Ovary (tissue), 9 donors: ENCODE measurements around the gene GRK6. TPM values are rescaled to one million over a fixed set of nuclear protein-coding genes. Genes with fewer than 3 reads are reported as not detected.

Experiments used
- DNase-seq, 5 donors: peaks; one replicate each; pipeline ENCODE4 v3.0.0-alpha.2; 2019 to 2020
- H3K27ac ChIP-seq, 2 donors: fragments of 200-600 bp; one replicate each; pipeline versions ENCODE4 v1.5.1 to v1.8.0; 2019 to 2022
- H3K27me3 ChIP-seq: fragments of 200-600 bp; one replicate; pipeline ENCODE4 v1.8.0; 2022
- H3K36me3 ChIP-seq: fragments of 200-600 bp; sonication (generic); one replicate; pipeline ENCODE4 v1.5.1; 2019
- H3K4me1 ChIP-seq: one replicate; pipeline ENCODE4 v1.8.1; 2013; ENCODE audit warnings: mild to moderate bottlenecking, moderate library complexity; ENCODE audit not compliant: insufficient read depth
- H3K4me3 ChIP-seq: fragments of 200-600 bp; sonication (generic); one replicate; pipeline ENCODE4 v1.5.1; 2017
- H3K9me3 ChIP-seq, 2 donors: fragments of 200-600 bp in 1 of 2; sonication (generic) in 1 of 2; one replicate each; pipeline versions ENCODE4 v1.5.1 to v1.8.1; 2013 to 2019; ENCODE audit warnings: mild to moderate bottlenecking in 1 of 2, moderate library complexity in 1 of 2
- EP300 ChIP-seq: sonication (generic); formaldehyde crosslinking; IDR thresholded peaks from one replicate; pipeline ENCODE4 v1.6.1; 2017; ENCODE audit warnings: antibody characterized with exemption
- POLR2A ChIP-seq: fragments of 450-650 bp; IDR thresholded peaks from one replicate; pipeline ENCODE4 v1.6.1; 2017; ENCODE audit warnings: antibody characterized with exemption, mild to moderate bottlenecking, moderate library complexity
- WGBS, 3 donors: extraction: QIAGEN DNeasy Blood & Tissue Kit in 1 of 3; methylation state at CpG; one replicate each; pipeline versions ENCODE4 v1.1.5 to v1.1.7; 2013 to 2017; 5-methylcytosine and 5-hydroxymethylcytosine counted together
- intact Hi-C, 4 donors: fragments of 100-400 bp; cut with DNase I; formaldehyde crosslinking; loops; one replicate each; pipeline versions ENCODE4 v1.11.0 to v1.15.1; 2022 to 2023
- polyA plus RNA-seq, 2 donors: library from polyadenylated mRNA; stranded (reverse); fragments of 200-250 nt in 1 of 2; fragments of 350-450 nt in 1 of 2; fragmentation: Illumina TruSeq in 1 of 2; extraction: RNeasy Lipid Tissue Mini Kit (QIAGEN cat#74804) in 1 of 2; gene quantifications; one replicate each; pipeline ENCODE4 v1.2.3, GENCODE V29; 2013 to 2014
- total RNA-seq, 7 donors: library from RNA; depleted of rRNA in 2 of 7; stranded (reverse); fragments of >200 nt in 2 of 7; fragmentation: NEBNext Ultra II Directional in 3 of 7; extraction: Animal tissue kit (Norgen Biotek cat#: 25700) in 3 of 7; gene quantifications; one replicate each; pipeline versions ENCODE4 v1.1.0 to v1.2.4, GENCODE V29; 2016 to 2023
- TF ChIP-seq, protein P1 (sequence below), 3 donors: fragments of 450-650 bp in 2 of 3; fragments of 200-600 bp in 1 of 3; IDR thresholded peaks; one replicate each; pipeline versions ENCODE4 v1.5.1 to v1.8.0; 2016 to 2022; ENCODE audit warnings: antibody characterized with exemption in 3 of 3, mild to moderate bottlenecking in 1 of 3
- donor health status: DM: no; HTN: no; CAD: no; lungs with moderate emphysema.
- donor health status: DM: no; HTN: no; CAD: no.
- donor health status: Bipolar disorder and iron deficiency.
- donor health status: DM: yes; HTN: yes; CAD: no.
- donor health status: DM: no; HTN: no; CAD: no.
- donor health status: DM: yes; HTN: yes; CAD: no.

The GRK6 gene
- total and polyA plus RNA-seq, 9 donors = 5.9 to 30.3 (median 18.6) TPM

GRCh38 chr5:177443144-177443983 is 16.9 kb downstream of the GRK6 start:
- H3K27me3 ChIP-seq = no peaks in the 10 kb centered on the region
- DNase-seq = no peak
- 74 to 79% (median 77%) methylated on average over 15 of the region's 15 CpGs for WGBS, 3 donors
- H3K36me3 ChIP-seq = no peaks in the 10 kb centered on the region
- TF ChIP-seq EP300 (no peak), POLR2A (no peak)
- TF ChIP-seq, protein P1, sequence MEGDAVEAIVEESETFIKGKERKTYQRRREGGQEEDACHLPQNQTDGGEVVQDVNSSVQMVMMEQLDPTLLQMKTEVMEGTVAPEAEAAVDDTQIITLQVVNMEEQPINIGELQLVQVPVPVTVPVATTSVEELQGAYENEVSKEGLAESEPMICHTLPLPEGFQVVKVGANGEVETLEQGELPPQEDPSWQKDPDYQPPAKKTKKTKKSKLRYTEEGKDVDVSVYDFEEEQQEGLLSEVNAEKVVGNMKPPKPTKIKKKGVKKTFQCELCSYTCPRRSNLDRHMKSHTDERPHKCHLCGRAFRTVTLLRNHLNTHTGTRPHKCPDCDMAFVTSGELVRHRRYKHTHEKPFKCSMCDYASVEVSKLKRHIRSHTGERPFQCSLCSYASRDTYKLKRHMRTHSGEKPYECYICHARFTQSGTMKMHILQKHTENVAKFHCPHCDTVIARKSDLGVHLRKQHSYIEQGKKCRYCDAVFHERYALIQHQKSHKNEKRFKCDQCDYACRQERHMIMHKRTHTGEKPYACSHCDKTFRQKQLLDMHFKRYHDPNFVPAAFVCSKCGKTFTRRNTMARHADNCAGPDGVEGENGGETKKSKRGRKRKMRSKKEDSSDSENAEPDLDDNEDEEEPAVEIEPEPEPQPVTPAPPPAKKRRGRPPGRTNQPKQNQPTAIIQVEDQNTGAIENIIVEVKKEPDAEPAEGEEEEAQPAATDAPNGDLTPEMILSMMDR (IDR thresholded peaks at IDR 0.05) = no peak
- no peak overlapping the region for H3K27ac ChIP-seq
- intact Hi-C loops = no loop called here
- H3K4me1 ChIP-seq = peaks cover 6% of the 10 kb centered on the region
- H3K9me3 ChIP-seq = no peaks in the 10 kb centered on the region
- H3K4me3 ChIP-seq = no peak overlapping the region

DNA sequence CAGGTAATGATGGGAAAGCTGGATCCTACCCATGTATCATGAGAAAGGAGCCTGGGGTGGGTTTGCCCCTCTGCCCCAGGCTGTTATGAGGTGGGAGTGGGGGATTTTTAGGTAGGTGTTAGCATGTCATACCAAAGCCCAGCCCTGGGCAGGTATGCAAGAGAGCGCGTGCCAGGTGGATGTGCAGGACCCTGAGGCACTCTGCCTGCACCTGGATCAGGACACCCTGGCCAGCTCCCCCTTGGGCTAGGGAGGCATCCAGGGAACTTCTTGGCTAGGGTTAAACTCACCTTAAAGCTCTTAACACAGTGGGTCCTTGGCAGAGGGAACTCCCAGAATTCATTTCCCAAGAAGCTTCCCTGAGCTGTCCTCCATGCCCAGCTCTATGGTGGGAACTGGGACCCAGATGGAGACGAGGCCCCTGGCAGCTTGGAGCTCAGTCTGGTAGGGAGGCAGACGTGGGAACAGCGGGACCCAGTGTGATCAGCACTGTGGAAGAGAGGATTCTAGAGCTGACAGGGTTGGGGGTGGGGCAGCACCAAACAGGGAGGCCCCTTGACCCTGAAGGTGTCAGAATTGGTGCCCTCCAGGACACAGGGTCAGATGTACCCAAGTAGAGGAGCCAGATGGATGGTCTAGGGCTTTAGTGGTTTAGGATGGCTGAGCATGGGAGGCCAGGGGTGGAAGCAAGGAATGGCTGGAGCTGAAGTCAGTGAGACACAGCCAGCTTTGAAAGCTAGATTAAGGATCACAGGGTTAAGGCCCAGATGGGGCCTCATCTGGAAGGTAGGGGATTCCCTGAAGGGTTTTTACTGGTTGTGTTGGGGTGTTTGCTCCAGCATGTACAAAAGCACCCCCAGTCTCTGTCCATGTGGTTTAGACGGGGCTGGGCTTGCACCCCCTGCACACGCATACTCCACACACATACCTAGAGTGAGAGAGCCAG is 17.9 kb downstream of the GRK6 start:
- intact Hi-C loops = loop anchor here in 1 of 4 donors (5.0 kb wide), 1 partner anchor 37 kb away; the partner anchor contains the start of gene F12
- DNase-seq = no peak
- WGBS, 3 donors = 54 to 61% (median 54%) methylated on average over 7 of the region's 7 CpGs
- H3K27ac ChIP-seq = no peak overlapping the region
- H3K4me3 ChIP-seq = no peak overlapping the region
- H3K36me3 ChIP-seq = no peaks in the 10 kb centered on the region
- no peaks in the 10 kb centered on the region for H3K27me3 ChIP-seq
- TF ChIP-seq, protein P1 (IDR thresholded peaks at IDR 0.05) = no peak
- no peaks in the 10 kb centered on the region for H3K9me3 ChIP-seq
- H3K4me1 ChIP-seq = peaks cover 6% of the 10 kb centered on the region

GRCh38 chr5:177445052-177445916 is 18.8 kb downstream of the GRK6 start:
- DNase-seq = no peak
- no peaks in the 10 kb centered on the region for H3K27me3 ChIP-seq
- peaks cover 6% of the 10 kb centered on the region for H3K4me1 ChIP-seq
- H3K36me3 ChIP-seq = no peaks in the 10 kb centered on the region
- 39 to 47% (median 44%) methylated on average over 10 of the region's 10 CpGs for WGBS, 3 donors
- H3K27ac ChIP-seq = no peak overlapping the region
- H3K9me3 ChIP-seq = no peaks in the 10 kb centered on the region
- intact Hi-C loops = loop anchor here in 1 of 4 donors (5.0 kb wide), 1 partner anchor 38 kb away; the partner anchor contains the start of gene F12
- TF ChIP-seq POLR2A = no peak
- TF ChIP-seq, protein P1 (IDR thresholded peaks at IDR 0.05) = no peak
- TF ChIP-seq EP300 = no peak
- H3K4me3 ChIP-seq = no peak overlapping the region

GRCh38 chr5:177445917-177446199 is 19.4 kb downstream of the GRK6 start:
- Histone ChIP-seq H3K4me3 (no peak overlapping the region), H3K9me3 (no peaks in the 10 kb centered on the region), H3K36me3 (no peaks in the 10 kb centered on the region), H3K4me1 (peaks cover 6% of the 10 kb centered on the region), H3K27ac (no peak overlapping the region), H3K27me3 (no peaks in the 10 kb centered on the region)
- TF ChIP-seq POLR2A (no peak), EP300 (no peak)
- TF ChIP-seq, protein P1 (IDR thresholded peaks at IDR 0.05) = no peak
- 1 to 2% (median 1%) methylated on average over 8 of the region's 8 CpGs for WGBS, 3 donors
- no peak for DNase-seq
- intact Hi-C loops = loop anchor here in 1 of 4 donors (5.0 kb wide), 1 partner anchor 39 kb away; the partner anchor contains the start of gene F12
